HepG2 (cell line): ENCODE data around the gene ALKBH5. TPM values are rescaled to one million over a fixed set of nuclear protein-coding genes. Genes with fewer than 3 reads are reported as not detected.

Source experiments
- AGO2 ChIP-seq: fragments of 200-400 bp; formaldehyde crosslinking; optimal IDR thresholded peaks from 2 replicates; pipeline ENCODE3; 2017; ENCODE audit warnings: mild to moderate bottlenecking, low read depth, low read length, moderate library complexity
- BATF2 ChIP-seq: sonication (generic); formaldehyde crosslinking; IDR thresholded peaks from 2 replicates; pipeline ENCODE4 v1.8.0; 2022; ENCODE audit warnings: mild to moderate bottlenecking, missing genetic modification reagents, moderate library complexity
- DNMT1 ChIP-seq: sonication (generic); formaldehyde crosslinking; IDR thresholded peaks from 2 replicates; pipeline ENCODE4 v1.5.1; 2020; ENCODE audit warnings: mild to moderate bottlenecking, missing genetic modification reagents
- DR1 ChIP-seq: sonication (generic); formaldehyde crosslinking; IDR thresholded peaks from 2 replicates; pipeline ENCODE4 v1.8.0; 2021; ENCODE audit warnings: mild to moderate bottlenecking, missing genetic modification reagents, inconsistent platforms
- GMEB1 ChIP-seq: sonication (generic); formaldehyde crosslinking; IDR thresholded peaks from 2 replicates; pipeline ENCODE4 v1.5.1; 2020; ENCODE audit warnings: missing genetic modification reagents, mild to moderate bottlenecking, borderline replicate concordance
- LRRFIP1 ChIP-seq: sonication (generic); formaldehyde crosslinking; conservative IDR thresholded peaks from 2 replicates; pipeline ENCODE4 v1.4.0; 2020; ENCODE audit warnings: missing genetic modification reagents
- MTF1 ChIP-seq: sonication (generic); formaldehyde crosslinking; IDR thresholded peaks from 2 replicates; pipeline ENCODE4 v1.5.0; 2020; ENCODE audit warnings: missing genetic modification reagents
- NR2F2 ChIP-seq: IDR thresholded peaks from 2 replicates; pipeline ENCODE4 v1.6.1; 2012; ENCODE audit warnings: low read depth, inconsistent platforms, borderline replicate concordance
- RXRA ChIP-seq: sonication (generic); formaldehyde crosslinking; IDR thresholded peaks from 2 replicates; pipeline ENCODE4 v1.5.1; 2020; ENCODE audit warnings: missing genetic modification reagents
- SIN3A ChIP-seq: IDR thresholded peaks from 2 replicates; pipeline ENCODE4 v1.6.1; 2011; ENCODE audit warnings: low read depth, mild to moderate bottlenecking, control low read depth, low read length, borderline replicate concordance
- TOPORS ChIP-seq: sonication (generic); formaldehyde crosslinking; IDR thresholded peaks from 2 replicates; pipeline ENCODE4 v1.8.0; 2023; ENCODE audit warnings: mild to moderate bottlenecking, missing genetic modification reagents
- TRIM24 ChIP-seq: sonication (generic); formaldehyde crosslinking; IDR thresholded peaks from 2 replicates; pipeline ENCODE4 v1.8.0; 2022; ENCODE audit warnings: mild to moderate bottlenecking, missing genetic modification reagents
- ZBTB2 ChIP-seq: sonication (generic); formaldehyde crosslinking; IDR thresholded peaks from 2 replicates; pipeline ENCODE4 v1.8.0; 2022; ENCODE audit warnings: low read depth, missing genetic modification reagents
- ZBTB38 ChIP-seq: sonication (generic); formaldehyde crosslinking; IDR thresholded peaks from 2 replicates; pipeline ENCODE4 v1.5.1; 2020; ENCODE audit warnings: mild to moderate bottlenecking, missing genetic modification reagents
- ZFP41 ChIP-seq: sonication (generic); formaldehyde crosslinking; IDR thresholded peaks from 2 replicates; pipeline ENCODE4 v1.4.0; 2020; ENCODE audit warnings: mild to moderate bottlenecking, missing genetic modification reagents, borderline replicate concordance
- ZKSCAN1 ChIP-seq: fragments of 150-350 bp; IDR thresholded peaks from 2 replicates; pipeline ENCODE4 v1.6.1; 2014; ENCODE audit warnings: low read length
- ZNF20 ChIP-seq: sonication (generic); formaldehyde crosslinking; IDR thresholded peaks from 2 replicates; pipeline ENCODE4 v1.4.0; 2020; ENCODE audit warnings: mild to moderate bottlenecking, moderate library complexity, missing genetic modification reagents
- ZNF253 ChIP-seq: sonication (generic); formaldehyde crosslinking; IDR thresholded peaks from 2 replicates; pipeline ENCODE4 v1.8.0; 2022; ENCODE audit warnings: mild to moderate bottlenecking, missing genetic modification reagents, borderline replicate concordance
- ZNF614 ChIP-seq: IDR thresholded peaks from 2 replicates; pipeline ENCODE4 v1.6.1; 2018; ENCODE audit warnings: missing biosample characterization, missing genetic modification reagents, inconsistent platforms, borderline replicate concordance
- ZNF619 ChIP-seq: sonication (generic); formaldehyde crosslinking; IDR thresholded peaks from 2 replicates; pipeline ENCODE4 v1.4.0; 2020; ENCODE audit warnings: mild to moderate bottlenecking, missing genetic modification reagents
- ZNF644 ChIP-seq: IDR thresholded peaks from 2 replicates; pipeline ENCODE4 v1.6.1; 2016; ENCODE audit warnings: low read depth
- ZSCAN5A ChIP-seq: sonication (generic); formaldehyde crosslinking; IDR thresholded peaks from 2 replicates; pipeline ENCODE4 v1.8.0; 2022; ENCODE audit warnings: mild to moderate bottlenecking, missing genetic modification reagents, borderline replicate concordance
- polyA plus RNA-seq, 8 experiments: library from polyadenylated mRNA; depleted of rRNA in 3 of 8; stranded (reverse) in 7 of 8; unstranded in 1 of 8; fragments of >200 nt; fragmentation: Illumina TruSeq in 4 of 8; extraction: Trizol in 4 of 8; gene quantifications; 2 replicates each; pipeline versions ENCODE4 v1.2.1 to v1.2.3, GENCODE V29; 2011 to 2016; ENCODE audit warnings: low read depth in 4 of 8, missing spikeins in 1 of 8, mixed read lengths in 1 of 8; ENCODE audit not compliant: insufficient read depth in 1 of 8
- total RNA-seq, 5 experiments: library from RNA; depleted of rRNA; stranded (reverse); fragments of >200 nt; fragmentation: Illumina TruSeq; extraction: Trizol; gene quantifications; 2 replicates each; pipeline ENCODE4 v1.2.3, GENCODE V29; 2016; ENCODE audit warnings: low read depth in 1 of 5

The ALKBH5 gene
- total and polyA plus RNA-seq, 2 of the 13 experiments (the other 11 are each of a cell fraction or from before 2014, with no cell fraction given) = 68.9 to 76.9 TPM

GRCh38 chr17:18184143-18185031, 759 bp downstream of the ALKBH5 start (continued):
- TF ChIP-seq NR2F2 (no peak), TOPORS (CRISPR knock-in tag) (no peak), RXRA (CRISPR knock-in tag) (no peak; the same call in 1 of the 2 replicates), ZFP41 (peak; percentile 64; the same call in 1 of the 2 replicates), ZSCAN5A (CRISPR knock-in tag) (no peak), GMEB1 (CRISPR knock-in tag) (no peak), BATF2 (CRISPR knock-in tag) (no peak), DR1 (CRISPR knock-in tag) (no peak), SIN3A (no peak; the same call in 1 of the 2 replicates), ZNF619 (CRISPR knock-in tag) (no peak), MTF1 (CRISPR knock-in tag) (no peak), AGO2 (peak; percentile 33), TRIM24 (CRISPR knock-in tag) (no peak), ZKSCAN1 (no peak), ZNF614 (no peak), ZNF253 (CRISPR knock-in tag) (no peak), ZNF20 (CRISPR knock-in tag) (no peak), ZBTB38 (CRISPR knock-in tag) (no peak; the same call in 1 of the 2 replicates), ZBTB2 (no peak), ZNF644 (CRISPR knock-in tag) (no peak), LRRFIP1 (no peak), DNMT1 (CRISPR knock-in tag) (peak; percentile 18; the same call in 1 of the 2 replicates)
